Endodermal cell (in vitro differentiated cells): Measurements from ENCODE around the gene SLC13A1. TPM values are rescaled to one million over a fixed set of nuclear protein-coding genes. Genes with fewer than 3 reads are reported as not detected.
A peak's percentile ranks its signal among the peaks of the same experiment; 100 is the strongest.

ENCODE experiments used
- DNase-seq: peaks from one replicate; pipeline ENCODE4 v3.0.0-alpha.2; 2017
- H3K27ac ChIP-seq: 2 replicates; pipeline ENCODE4 v1.5.1; 2013; ENCODE audit warnings: mild to moderate bottlenecking, low read depth, low read length, moderate library complexity
- H3K27me3 ChIP-seq: 2 replicates; pipeline ENCODE4 v1.6.1; 2013; ENCODE audit warnings: mild to moderate bottlenecking, low read length, moderate library complexity; ENCODE audit not compliant: insufficient read depth, control insufficient read depth, poor library complexity, severe bottlenecking
- H3K36me3 ChIP-seq: 2 replicates; pipeline ENCODE4 v1.7.0; 2013; ENCODE audit warnings: mild to moderate bottlenecking, low read length, moderate library complexity; ENCODE audit not compliant: control insufficient read depth, insufficient read depth
- H3K4me1 ChIP-seq: one replicate; pipeline ENCODE4 v1.7.0; 2013; ENCODE audit warnings: low read length; ENCODE audit not compliant: control insufficient read depth, insufficient read depth
- H3K4me3 ChIP-seq: 2 replicates; pipeline ENCODE4 v1.5.1; 2013; ENCODE audit warnings: mild to moderate bottlenecking, low read length, moderate library complexity
- H3K9ac ChIP-seq: 2 replicates; pipeline ENCODE4 v1.6.1; 2013; ENCODE audit warnings: mild to moderate bottlenecking, low read length, moderate library complexity; ENCODE audit not compliant: poor library complexity, severe bottlenecking; ENCODE audit errors: extremely low read depth
- H3K9me3 ChIP-seq: 2 replicates; pipeline ENCODE4 v1.6.1; 2013; ENCODE audit warnings: mild to moderate bottlenecking, low read length, moderate library complexity; ENCODE audit not compliant: control insufficient read depth
- H3K27ac Mint-ChIP-seq: 2 replicates; pipeline ENCODE4 v1.8.0; 2020; ENCODE audit warnings: mixed read lengths
- H3K27me3 Mint-ChIP-seq: 2 replicates; pipeline ENCODE4 v1.8.0; 2021; ENCODE audit warnings: mild to moderate bottlenecking, mixed read lengths; ENCODE audit not compliant: insufficient read depth
- H3K36me3 Mint-ChIP-seq: 2 replicates; pipeline ENCODE4 v1.8.0; 2020; ENCODE audit warnings: low read depth, mixed read lengths
- H3K4me1 Mint-ChIP-seq: 2 replicates; pipeline ENCODE4 v1.8.0; 2020; ENCODE audit warnings: mixed read lengths
- H3K4me3 Mint-ChIP-seq: 2 replicates; pipeline ENCODE4 v1.8.0; 2020; ENCODE audit warnings: mild to moderate bottlenecking, moderate library complexity, mixed read lengths
- H3K9me3 Mint-ChIP-seq: 2 replicates; pipeline ENCODE4 v1.8.0; 2020; ENCODE audit warnings: mild to moderate bottlenecking, mixed read lengths
- CTCF ChIP-seq: fragments of 200-600 bp; sonication (generic); conservative IDR thresholded peaks from 2 replicates; pipeline ENCODE4 v1.5.0; 2021; ENCODE audit warnings: antibody characterized with exemption, mild to moderate bottlenecking
- WGBS, 2 experiments: methylation state at CpG; one replicate each; pipeline versions ENCODE4 v1.1.5 to v1.1.7; 2013; ENCODE audit warnings: missing lambda C conversion rate in 2 of 2, mixed read lengths in 1 of 2; ENCODE audit not compliant: insufficient coverage in 1 of 2, insufficient read length in 1 of 2; 5-methylcytosine and 5-hydroxymethylcytosine counted together
- total RNA-seq, 2 donors: library from RNA; stranded (reverse); fragmentation: NEBNext Ultra II Directional in 1 of 2; extraction: Animal tissue kit (Norgen Biotek cat#: 25700) in 1 of 2; gene quantifications; 2 replicates in 1 of 2; 3 replicates in 1 of 2; pipeline ENCODE4 v1.2.1, GENCODE V29; 2021

The SLC13A1 gene
- total RNA-seq, 2 donors from 2014 or later, result not detected

GRCh38 chr7:123155571-123155970 is 44.2 kb downstream of the SLC13A1 start:
- H3K27ac ChIP-seq, result no peak overlapping the region
- H3K27ac Mint-ChIP-seq, result no peak overlapping the region
- no peaks in the 10 kb centered on the region for H3K4me1 Mint-ChIP-seq
- no peak overlapping the region for H3K4me3 ChIP-seq
- H3K36me3 Mint-ChIP-seq, result no peaks in the 10 kb centered on the region
- no peaks in the 10 kb centered on the region for H3K9me3 ChIP-seq
- no peak for DNase-seq
- no peaks in the 10 kb centered on the region for H3K27me3 Mint-ChIP-seq
- H3K27me3 ChIP-seq, result no peaks in the 10 kb centered on the region
- no peak for TF ChIP-seq CTCF
- WGBS, 2 experiments, result 87 to 92% methylated on average over 5 to 7 of the region's 7 CpGs
- no peak overlapping the region for H3K9ac ChIP-seq
- no peaks in the 10 kb centered on the region for H3K36me3 ChIP-seq
- H3K9me3 Mint-ChIP-seq, result no peaks in the 10 kb centered on the region
- no peaks in the 10 kb centered on the region for H3K4me1 ChIP-seq
- H3K4me3 Mint-ChIP-seq, result no peak overlapping the region

GRCh38 chr7:123154231-123154860 is 45.4 kb downstream of the SLC13A1 start:
- no peaks in the 10 kb centered on the region for H3K27me3 Mint-ChIP-seq
- no peak overlapping the region for H3K4me3 ChIP-seq
- H3K36me3 Mint-ChIP-seq, result no peaks in the 10 kb centered on the region

DNA sequence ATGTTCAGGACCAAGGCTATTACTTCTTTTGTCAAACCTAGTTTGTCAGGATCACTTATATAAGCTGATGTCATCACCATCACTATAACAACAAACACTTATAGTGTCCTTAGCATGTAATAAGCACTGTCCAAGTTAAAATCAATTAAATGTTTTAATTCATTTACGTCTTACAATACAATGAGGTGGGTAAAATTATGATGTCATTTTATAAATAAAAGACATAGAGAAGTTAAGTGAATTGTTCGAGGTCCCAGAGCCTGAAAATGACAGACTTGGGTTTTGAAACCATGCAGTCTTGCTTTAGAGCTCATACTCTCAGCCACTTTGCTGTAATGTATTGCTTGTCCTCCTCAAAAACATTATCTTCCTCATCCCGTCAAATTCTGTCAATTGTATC is 48.3 kb downstream of the SLC13A1 start:
- TF ChIP-seq CTCF, result no peak
- WGBS, 2 experiments, result 89% methylated on average over 3 of the region's 3 CpGs; no CpG with 5 or more reads in 1 of the 2 experiments
- DNase-seq, result no peak
- Histone ChIP-seq H3K4me1 (no peaks in the 10 kb centered on the region), H3K9me3 (no peaks in the 10 kb centered on the region), H3K36me3 (no peaks in the 10 kb centered on the region), H3K27ac (no peak overlapping the region), H3K4me3 (no peak overlapping the region), H3K9ac (no peak overlapping the region), H3K27me3 (no peaks in the 10 kb centered on the region)
- Mint-ChIP-seq H3K9me3 (no peaks in the 10 kb centered on the region), H3K27ac (no peak overlapping the region), H3K4me3 (no peak overlapping the region), H3K36me3 (no peaks in the 10 kb centered on the region), H3K27me3 (no peaks in the 10 kb centered on the region), H3K4me1 (no peaks in the 10 kb centered on the region)

More at GRCh38 chr7:123154231-123154860, 45.4 kb downstream of the SLC13A1 start:
- Mint-ChIP-seq H3K4me3 (no peak overlapping the region), H3K27ac (no peak overlapping the region), H3K9me3 (no peaks in the 10 kb centered on the region), H3K4me1 (no peaks in the 10 kb centered on the region)
- H3K4me1 ChIP-seq, result no peaks in the 10 kb centered on the region
- DNase-seq, result peak; percentile 87
- no peaks in the 10 kb centered on the region for H3K9me3 ChIP-seq
- 21 to 26% methylated on average over 3 of the region's 3 CpGs for WGBS, 2 experiments
- no peaks in the 10 kb centered on the region for H3K27me3 ChIP-seq
- no peaks in the 10 kb centered on the region for H3K36me3 ChIP-seq
- H3K9ac ChIP-seq, result no peak overlapping the region
- peak; percentile 93 for TF ChIP-seq CTCF
- H3K27ac ChIP-seq, result no peak overlapping the region
